Neural progenitor cell (in vitro differentiated cells): ENCODE data around the gene RFX7.

Source experiments
- EZH2 ChIP-seq: fragments of 200-600 bp; sonication (generic); IDR thresholded peaks from 2 replicates; pipeline ENCODE4 v1.6.1; 2017; ENCODE audit warnings: antibody characterized with exemption, mild to moderate bottlenecking, moderate library complexity
- EZH2phosphoT487 ChIP-seq: fragments of 200-600 bp; sonication (generic); IDR thresholded peaks from 2 replicates; pipeline ENCODE4 v1.6.1; 2017; ENCODE audit warnings: antibody characterized with exemption
- TF ChIP-seq, protein P1 (sequence below): fragments of 200-600 bp; sonication (generic); IDR thresholded peaks from 2 replicates; pipeline ENCODE4 v1.5.1; 2017; ENCODE audit warnings: antibody characterized with exemption, mild to moderate bottlenecking

DNA sequence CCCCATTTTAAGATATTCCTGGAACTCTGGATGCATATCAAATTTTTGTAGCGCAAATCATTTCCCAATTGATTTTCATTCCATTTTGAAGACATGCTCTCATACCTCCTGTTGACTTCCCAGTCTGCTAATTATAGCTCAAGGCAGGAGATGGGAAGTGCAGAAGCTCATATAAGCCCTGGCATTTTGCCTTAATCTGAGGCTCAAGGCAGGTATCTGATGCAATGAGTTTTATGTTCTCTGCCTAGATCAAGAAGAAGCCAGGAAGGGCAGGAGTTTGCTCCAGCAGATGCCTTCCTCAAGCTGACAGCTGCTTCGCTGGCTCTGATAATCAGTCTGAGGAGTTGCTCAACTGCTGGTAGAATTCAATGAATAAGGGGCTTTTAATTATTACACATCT is 184.7 kb downstream of the RFX7 start:
- TF ChIP-seq, protein P1, sequence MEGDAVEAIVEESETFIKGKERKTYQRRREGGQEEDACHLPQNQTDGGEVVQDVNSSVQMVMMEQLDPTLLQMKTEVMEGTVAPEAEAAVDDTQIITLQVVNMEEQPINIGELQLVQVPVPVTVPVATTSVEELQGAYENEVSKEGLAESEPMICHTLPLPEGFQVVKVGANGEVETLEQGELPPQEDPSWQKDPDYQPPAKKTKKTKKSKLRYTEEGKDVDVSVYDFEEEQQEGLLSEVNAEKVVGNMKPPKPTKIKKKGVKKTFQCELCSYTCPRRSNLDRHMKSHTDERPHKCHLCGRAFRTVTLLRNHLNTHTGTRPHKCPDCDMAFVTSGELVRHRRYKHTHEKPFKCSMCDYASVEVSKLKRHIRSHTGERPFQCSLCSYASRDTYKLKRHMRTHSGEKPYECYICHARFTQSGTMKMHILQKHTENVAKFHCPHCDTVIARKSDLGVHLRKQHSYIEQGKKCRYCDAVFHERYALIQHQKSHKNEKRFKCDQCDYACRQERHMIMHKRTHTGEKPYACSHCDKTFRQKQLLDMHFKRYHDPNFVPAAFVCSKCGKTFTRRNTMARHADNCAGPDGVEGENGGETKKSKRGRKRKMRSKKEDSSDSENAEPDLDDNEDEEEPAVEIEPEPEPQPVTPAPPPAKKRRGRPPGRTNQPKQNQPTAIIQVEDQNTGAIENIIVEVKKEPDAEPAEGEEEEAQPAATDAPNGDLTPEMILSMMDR = no peak
- TF ChIP-seq EZH2 = no peak
- no peak for TF ChIP-seq EZH2phosphoT487
